ENCODE results near the gene CAB39.
A peak's percentile ranks its signal among the peaks of the same experiment; 100 is the strongest.
"Not testable (repeated sequence)": the region's sequence is repeated elsewhere in the genome, so short reads cannot be mapped to it uniquely, and the experiment has no call there.

CAB39 gene

DNA sequence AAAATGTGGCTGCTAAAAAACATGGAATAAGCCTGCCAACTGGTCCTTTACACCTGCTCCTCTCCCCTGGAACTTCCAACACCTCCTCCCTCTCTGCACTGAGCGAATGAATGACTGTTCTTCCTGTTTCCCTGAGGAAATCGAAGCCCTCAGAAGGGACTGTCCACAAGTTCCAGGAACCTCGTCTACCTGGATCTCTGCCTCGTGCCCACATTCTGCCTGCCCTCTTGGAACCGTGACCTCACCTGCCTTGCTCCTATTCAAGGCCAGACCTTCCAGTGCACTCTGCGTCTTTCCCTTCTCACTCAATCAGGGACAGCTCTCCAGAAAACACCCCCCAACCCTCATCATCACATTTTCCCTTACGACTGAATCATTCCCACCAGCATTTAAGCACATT lies 4.4 kb upstream of the CAB39 start:
- no peak overlapping the region for H3K4me3 ChIP-seq
- no peak overlapping the region for H3K27ac ChIP-seq

DNA sequence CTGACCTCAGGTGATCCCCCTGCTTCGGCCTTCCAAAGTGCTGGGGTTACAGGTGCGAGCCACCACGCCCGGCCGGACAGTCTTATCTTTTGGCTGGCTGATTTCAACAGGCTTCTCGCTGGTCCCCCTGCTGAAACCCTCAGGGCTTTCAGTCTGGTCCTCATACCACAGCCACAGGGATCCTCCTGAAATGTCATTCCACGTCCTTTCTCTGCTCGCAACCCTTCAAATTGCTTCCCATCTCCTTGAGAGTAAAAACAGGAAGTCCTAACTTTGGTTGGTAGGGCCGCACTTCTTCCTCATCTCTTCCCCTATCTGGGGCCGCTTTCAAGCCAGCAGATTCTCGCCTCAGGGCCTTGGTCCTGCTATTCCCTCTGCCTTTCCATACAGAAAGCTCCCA lies 1.4 kb upstream of the CAB39 start:
- H3K27ac ChIP-seq, result peak overlapping the region in 5 of 21 experiments; percentile 7 to 99 (median 98)
- H3K4me3 ChIP-seq, result no peak overlapping the region

DNA sequence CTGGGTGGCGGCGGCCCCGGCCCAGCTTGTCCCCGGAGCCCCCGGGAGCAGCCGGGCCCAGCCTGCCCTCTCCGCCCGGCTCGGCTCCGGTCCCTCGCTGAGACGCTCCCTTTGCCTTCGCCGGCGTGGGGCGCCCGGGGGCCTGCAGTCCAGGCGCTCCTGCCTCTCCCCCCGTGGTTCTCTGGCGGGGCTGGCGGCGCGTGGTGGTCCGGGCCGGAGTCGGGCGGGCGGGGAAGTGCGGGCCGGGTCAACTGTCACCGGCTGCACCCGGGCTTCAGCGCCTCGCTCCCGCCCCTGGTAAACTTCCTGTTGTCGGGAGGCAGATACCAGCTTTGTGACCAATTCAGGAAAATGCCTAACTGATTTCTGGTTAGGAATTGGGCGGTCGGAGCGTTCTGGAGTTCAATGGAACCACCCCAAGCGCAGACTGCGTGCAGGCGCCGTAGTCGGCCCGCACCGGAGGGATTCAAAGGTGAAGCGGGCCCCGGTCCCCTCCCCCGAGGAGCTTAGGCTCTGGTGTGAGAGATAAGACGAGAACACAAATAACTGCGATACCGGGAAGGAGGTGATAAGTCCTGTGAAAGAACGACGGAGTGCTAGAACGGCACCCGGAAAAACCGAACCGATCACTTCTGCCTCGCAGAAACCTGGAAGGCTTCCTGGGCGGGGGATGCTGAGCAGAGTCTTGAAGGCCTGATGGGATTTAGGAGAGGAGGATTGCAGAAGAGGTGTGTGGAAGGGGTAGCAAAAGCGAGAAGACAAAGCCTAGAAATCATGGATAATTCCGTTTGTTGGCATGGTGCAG lies 891 bp downstream of the CAB39 start:
- Histone ChIP-seq H3K4me3 (peak overlapping the region; percentile 87 to 100 (median 97)), H3K27ac (peak overlapping the region; percentile 92 to 100 (median 98))

DNA sequence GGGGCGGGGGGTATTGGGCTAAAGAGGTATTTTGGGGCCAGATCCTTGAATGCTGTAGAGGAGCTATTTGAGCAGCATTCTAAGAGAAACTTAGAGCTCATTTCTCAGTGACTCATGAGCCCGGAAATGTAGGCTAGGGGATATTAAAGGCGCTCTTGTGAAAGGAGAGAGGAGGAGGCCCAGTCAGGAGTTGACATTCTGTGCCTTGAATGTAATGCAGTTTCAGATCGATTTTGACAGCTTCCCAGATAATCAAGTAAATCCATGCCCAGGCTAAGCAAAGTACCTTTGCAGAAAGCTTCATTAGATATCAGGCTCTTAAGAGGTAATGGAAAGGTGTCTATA lies 1.5 kb downstream of the CAB39 start:
- peak overlapping the region; percentile 87 to 100 (median 97) for H3K4me3 ChIP-seq

DNA sequence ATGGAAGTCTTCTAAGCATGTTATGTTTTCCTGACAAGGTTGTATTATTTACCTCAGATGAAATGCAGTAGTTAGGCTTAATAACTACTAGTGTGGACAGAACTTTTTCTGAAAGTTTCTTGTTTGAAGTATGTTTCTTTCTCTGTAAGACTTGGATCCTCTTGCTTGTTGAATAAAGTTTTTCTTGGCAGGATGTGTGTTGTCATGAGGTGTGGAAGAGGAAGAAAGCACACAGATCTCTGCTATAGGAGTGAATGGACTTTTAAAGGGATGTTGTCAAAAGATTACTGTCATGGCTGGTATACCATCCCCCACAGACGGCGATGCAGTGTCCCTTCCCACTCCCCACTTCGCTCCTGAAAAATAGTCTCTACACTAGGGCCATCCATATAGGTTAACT lies 2.6 kb downstream of the CAB39 start:
- peak overlapping the region in 3 of 7 experiments; percentile 96 to 100 (median 100) for H3K4me3 ChIP-seq
- H3K27ac ChIP-seq, result peak overlapping the region in 10 of 21 experiments; percentile 6 to 100 (median 99)

More for the DNA sequence above, 1.5 kb downstream of the CAB39 start:
- peak overlapping the region in 20 of 21 experiments; percentile 92 to 100 (median 98) for H3K27ac ChIP-seq

DNA sequence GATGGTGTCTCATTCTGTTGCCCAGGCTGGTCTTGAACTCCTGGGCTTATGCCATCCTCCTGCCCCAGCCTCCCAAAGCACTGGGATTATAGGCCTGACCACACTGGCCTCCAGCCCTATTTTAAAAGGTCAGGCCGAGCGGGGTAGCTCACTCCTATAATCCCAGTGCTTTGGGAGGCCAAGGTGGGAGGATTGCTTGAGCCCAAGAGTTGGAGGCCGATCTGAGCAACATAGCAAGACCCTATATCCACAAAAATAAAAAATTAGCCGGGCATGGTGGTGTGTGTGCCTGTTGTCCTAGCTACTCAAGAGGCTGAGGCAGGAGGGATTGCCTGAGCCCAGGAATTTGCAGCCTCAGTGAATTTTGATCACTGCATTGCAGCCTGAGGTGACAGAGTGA lies 3.9 kb downstream of the CAB39 start:
- Histone ChIP-seq H3K4me3 (no peak overlapping the region), H3K27ac (peak overlapping the region in 1 of 21 experiments; percentile 99)

DNA sequence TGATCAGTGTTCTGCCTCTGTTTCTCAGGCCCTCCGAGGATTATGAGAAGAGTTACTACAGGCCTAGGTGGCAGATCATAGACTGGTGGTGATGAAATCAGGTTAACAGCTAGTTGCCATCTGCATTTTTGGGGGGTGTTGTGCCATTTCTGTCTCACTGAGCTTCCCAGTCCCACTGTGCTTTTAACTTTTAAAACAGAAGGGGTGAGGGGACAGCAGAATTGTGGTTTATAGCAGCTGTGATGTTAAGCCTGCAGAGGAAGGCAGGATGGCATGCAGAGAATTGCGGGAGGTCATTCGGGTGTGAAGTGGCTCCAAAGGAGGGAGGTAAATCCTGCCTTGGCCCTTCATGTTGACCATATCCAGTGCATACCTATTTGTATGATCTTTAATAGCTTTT lies 5.0 kb downstream of the CAB39 start:
- Histone ChIP-seq H3K27ac (peak overlapping the region in 2 of 21 experiments; percentile 5 to 37), H3K4me3 (no peak overlapping the region)

DNA sequence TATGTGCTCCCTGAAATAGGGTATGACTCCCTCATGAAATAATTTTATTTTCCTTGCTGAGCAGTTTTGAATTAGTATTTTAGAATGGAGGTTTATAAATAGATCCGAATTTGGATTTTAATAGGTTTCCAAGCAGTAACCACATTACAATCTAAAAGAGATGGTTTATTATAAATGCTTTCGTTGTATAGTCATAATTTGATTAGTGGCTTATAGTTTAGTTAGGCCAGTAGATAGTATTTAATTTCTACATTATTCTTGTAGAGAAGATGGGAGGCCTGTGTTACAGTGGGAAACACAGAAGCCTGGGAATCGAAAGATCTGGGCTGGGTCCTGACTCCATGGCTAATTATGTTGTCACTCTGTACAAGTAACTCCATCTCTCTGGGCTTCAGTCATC lies 6.7 kb downstream of the CAB39 start:
- Histone ChIP-seq H3K27ac (peak overlapping the region in 1 of 21 experiments; percentile 22), H3K4me3 (no peak overlapping the region)

DNA sequence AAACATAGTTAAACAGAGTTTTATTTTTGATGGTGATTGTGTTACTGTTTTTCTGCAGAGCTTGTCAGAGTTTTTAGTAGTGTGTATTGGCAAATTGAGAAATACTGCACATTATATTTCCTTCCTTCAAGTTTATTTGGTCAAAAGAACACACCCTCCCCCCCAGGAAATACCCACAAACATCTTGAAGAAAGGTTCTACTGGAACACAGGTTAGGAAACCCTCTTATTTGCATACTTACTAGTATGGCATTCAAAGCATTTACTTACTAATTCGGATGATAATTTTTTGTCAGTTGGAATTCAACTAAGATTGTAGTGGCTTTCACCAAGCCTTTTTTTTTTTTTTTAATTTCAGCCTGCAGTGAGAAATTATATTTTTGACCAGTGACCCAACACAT lies 9.1 kb downstream of the CAB39 start:
- Histone ChIP-seq H3K4me3 (no peak overlapping the region), H3K27ac (peak overlapping the region in 2 of 21 experiments; percentile 31 to 37)

DNA sequence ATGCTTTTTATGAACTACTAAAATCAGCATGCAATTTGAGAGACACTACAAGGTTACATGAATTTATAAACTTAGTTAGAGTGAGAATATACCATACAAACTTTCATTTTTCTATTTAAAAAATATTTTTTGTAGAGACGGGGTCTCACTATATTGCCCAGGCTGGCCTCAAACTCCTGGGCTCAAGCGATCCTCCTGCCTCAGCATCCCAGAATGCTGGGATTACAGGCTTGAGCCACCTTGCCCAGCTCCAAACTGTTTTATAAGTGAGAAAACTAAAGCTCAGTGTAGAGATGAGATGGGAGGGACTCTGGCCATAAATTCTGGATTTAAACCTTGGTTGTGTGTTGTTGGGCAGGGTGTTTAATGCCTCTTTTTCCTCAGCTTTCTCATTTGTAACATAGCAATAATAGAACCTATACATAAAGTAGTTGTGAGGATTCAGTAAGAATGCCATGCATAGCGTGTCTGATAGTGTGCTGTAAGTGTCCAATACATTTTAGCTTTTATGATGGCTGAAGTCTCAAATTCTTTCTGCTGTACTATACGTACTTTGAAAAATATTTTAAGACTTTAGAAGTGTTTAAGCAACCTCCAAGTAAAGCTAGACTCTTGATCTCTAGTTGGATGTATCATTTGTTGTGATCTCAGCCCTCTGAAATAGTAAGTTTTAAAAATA lies 9.7 kb downstream of the CAB39 start:
- peak overlapping the region in 1 of 21 experiments; percentile 38 for H3K27ac ChIP-seq
- no peak overlapping the region for H3K4me3 ChIP-seq

DNA sequence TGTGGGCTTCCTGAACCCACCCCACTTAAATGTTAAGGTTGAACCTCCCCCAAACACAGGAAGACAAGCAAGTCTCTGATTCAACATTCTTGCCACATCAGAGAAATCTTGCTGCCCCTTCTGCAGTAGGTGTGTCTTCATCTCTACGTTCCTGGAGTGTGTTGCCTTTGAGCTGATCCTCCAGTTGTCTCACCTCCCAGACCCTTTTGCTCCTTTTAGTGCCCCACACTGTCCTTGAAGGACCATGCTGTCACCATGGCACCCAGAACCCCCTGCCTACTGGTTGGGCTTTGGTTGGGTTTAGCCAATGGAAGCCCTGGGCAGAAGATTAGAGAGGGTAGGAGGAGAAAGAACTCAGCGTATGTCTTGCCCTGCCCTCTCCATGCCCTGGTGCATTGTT lies 10.7 kb downstream of the CAB39 start:
- Histone ChIP-seq H3K4me3 (no peak overlapping the region), H3K27ac (peak overlapping the region in 4 of 21 experiments; percentile 5 to 48 (median 26))

DNA sequence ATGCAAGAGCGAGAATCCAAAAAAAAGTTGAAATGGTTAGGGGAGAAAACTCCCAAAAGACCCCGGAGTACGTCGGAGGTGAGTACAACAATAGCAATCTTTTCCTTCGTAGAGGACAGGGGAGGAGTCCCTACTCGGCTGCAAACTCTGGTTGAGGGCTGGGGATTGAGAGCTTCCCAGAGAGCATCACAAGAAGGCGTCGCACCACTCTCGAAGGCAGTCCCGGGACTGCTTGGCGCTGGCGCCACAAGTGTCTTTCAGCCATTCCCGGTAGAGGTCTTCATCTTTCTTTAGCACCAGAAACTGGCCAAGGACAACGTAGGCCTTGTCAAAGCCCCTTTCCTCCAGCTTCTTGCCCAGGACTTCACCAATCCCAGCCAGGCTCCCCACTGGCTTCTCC lies 12.3 kb downstream of the CAB39 start:
- not testable (repeated sequence) for H3K27ac ChIP-seq, H3K4me3 ChIP-seq

DNA sequence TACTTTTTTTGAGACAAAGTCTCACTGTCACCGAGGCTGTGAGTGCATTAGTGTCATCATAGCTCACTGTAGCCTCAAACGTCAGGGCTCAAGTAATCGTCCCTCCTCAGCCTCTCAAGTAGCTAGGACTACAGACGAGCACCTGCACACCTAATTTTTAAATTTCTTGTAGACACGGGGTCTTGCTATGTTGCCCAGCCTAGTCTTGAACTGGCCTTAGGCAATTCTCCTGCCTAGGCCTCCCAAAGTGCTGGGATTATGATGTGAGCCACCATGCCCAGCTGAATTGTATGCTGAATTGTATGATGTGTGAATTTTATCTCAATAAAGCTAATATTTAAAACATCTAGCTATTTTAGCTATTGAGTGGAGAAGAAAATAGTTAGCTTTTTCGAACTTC lies 18.9 kb downstream of the CAB39 start:
- Histone ChIP-seq H3K27ac (no peak overlapping the region), H3K4me3 (no peak overlapping the region)

DNA sequence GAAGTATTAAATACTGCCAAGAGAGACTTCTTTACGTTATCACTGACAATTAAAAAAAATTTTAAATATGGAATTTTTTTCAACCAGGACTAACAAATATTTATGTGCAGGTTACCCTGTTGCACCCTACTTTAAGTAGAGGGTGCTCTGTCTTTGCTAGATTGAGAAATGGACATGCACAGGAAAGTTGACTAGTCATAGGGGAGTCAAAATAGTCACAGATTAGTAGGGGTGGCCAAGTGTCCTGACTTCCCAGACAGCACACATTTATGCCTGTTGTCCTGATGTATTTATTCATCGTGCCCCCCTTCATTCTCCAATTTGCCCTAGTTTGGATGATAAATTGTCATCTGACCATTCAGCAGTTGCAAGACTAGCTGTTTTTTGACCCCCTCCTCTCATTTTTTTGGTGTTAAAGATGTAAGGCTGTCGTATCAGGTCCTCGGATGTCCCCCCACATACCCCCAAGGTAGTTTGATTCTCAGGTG lies 20.3 kb downstream of the CAB39 start:
- no peak overlapping the region for H3K4me3 ChIP-seq

DNA sequence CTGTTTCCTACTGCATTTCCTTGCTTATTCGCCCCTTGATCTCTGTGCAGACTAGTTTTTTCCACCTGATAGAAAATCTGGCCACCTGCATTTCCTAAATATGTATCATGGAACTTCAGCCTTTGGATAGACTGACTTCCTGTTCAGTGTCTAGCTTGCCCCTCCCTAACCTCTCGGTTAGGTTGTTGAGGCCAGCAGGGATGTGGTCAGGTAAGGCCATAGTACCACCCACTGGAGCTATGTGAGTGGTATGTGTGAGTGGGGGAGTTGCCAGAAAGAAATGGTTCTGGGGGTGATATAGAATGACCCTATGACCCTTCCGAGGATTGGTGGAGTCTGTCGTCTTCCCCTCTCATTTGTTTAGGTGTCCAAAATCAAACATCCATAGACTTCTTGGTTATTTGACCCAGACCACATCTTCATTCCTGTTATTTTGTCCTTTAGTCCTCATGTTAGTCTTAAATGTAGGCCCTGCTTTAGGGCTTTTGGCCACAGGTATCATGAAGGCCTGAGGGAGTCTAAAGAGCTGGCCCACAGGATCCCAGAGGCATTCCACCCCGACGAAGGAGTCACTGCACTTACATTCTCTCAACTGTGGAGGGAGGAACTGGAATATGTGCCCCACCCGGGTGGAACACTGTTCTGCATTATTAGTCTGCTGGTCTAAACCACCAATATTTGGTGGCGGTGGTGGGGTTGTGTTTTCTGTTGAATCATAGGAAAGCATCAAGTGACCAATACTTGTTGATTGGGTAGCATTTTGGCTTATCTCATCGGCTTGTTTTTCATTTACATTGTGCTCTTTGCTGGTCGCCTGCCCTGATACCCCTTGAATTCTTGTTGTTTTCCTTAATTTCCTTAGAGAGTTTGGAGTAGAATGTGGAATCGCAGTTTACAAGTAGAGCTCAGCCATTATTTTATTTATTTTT lies 21.9 kb downstream of the CAB39 start:
- H3K27ac ChIP-seq, result no peak overlapping the region

More for the DNA sequence above, 20.3 kb downstream of the CAB39 start:
- H3K27ac ChIP-seq, result no peak overlapping the region

DNA sequence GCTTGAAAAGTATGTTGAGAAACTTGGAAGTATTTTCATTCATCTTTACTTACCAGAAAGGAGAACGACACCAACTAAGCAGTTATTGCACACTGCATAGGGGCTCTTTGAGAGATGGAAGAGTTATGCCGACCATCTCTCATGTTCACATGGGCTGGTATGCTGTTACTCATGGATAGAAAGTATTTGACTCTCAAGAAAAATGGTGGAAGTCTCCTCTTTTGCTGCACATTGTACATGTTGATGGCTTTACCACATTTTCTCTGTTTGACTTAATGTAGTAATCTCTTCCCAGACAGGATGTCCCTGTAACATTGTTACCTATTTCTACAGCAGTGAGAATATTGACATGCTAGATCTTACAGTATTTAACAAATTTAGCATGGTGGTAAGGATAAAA lies 23.2 kb downstream of the CAB39 start:
- Histone ChIP-seq H3K27ac (no peak overlapping the region), H3K4me3 (no peak overlapping the region)

More for the DNA sequence above, 21.9 kb downstream of the CAB39 start:
- no peak overlapping the region for H3K4me3 ChIP-seq

DNA sequence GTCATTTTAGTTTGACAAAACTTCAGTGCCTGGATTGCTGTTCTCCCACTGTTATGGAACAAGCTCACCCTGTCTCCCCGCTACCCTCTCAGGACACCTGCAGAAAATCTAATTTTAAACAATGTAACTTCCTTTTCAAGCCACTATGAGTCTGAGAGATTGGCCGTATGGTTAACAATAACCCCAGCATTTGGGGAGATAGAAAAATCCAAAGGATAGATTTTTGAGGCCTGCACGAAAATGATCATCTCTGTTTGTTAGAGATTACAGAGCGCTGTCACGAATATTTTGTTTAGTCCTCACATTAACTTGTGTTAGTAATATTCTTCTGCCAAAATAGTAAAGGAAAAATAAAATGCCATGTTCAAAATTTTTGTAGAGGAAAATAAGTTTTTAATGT lies 24.7 kb downstream of the CAB39 start:
- no peak overlapping the region for H3K27ac ChIP-seq
- H3K4me3 ChIP-seq, result no peak overlapping the region

DNA sequence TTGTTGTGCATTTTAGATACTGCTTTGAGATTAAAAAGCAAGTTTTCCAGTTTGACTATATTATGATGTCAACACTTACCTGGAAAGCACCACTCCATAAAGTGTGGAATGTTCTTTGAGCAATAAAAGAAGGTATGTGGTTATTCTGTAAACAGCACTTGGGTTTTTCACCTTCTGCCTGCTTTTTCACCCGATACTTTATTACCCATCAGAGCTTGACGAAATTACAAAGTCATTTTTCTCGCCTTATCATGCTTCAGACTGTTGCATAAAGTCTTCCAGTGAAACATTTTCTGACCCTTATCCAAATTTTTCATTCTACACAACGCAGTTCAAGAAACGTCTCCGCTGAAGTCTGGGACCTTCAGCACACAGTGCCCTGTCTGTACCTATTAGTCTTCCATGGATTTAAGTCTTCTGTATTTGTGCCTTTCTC lies 25.2 kb downstream of the CAB39 start:
- H3K4me3 ChIP-seq, result no peak overlapping the region
- H3K27ac ChIP-seq, result peak overlapping the region in 2 of 21 experiments; percentile 16 to 30

DNA sequence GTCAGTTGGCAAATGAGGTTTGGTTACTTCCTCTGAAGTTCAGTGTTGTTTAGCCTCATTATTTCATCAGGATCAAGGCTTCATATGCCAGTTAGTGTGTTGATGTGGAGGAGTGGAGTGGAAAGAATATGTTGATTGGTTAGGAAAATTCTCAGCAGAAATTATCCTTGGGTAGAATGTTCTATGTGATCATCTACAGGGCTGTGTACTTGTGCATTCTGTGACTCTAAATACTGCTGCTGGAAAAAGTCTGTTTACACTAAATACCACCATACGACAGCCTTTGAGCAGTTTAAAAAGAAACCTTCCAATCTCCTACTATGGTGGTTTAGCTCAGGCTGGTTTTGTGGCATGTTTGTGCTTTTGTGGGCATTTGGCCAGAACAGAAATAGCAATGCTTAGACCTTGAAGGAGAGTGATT lies 25.8 kb downstream of the CAB39 start:
- Histone ChIP-seq H3K4me3 (no peak overlapping the region), H3K27ac (peak overlapping the region in 2 of 21 experiments; percentile 16 to 30)

DNA sequence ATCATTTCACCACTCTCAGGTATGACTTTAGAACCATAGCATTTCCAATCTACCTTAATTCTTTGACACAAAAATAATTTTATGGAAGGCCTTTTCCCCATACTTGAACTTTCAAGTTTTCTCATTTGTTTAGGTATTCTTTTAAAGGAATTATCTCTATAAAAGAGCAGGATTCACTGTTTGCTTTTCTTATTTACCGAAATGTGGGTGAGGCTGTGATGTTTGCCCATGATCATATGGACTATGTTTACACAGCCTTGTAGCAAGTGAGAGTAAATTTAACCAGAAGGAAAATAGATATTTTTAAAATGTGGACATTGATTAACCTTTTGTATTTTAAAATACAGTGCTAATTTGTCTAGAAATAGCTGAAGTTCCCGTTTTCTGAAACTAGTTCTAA lies 26.3 kb downstream of the CAB39 start:
- Histone ChIP-seq H3K27ac (no peak overlapping the region), H3K4me3 (no peak overlapping the region)

Measured in skin epidermis (tissue), 12 donors.